Rectal smooth muscle tissue (tissue), 1 donor: ENCODE measurements around the gene HOXA5.

ENCODE experiments used
- H3K27ac ChIP-seq: one replicate; pipeline ENCODE4 v1.7.0; 2013; ENCODE audit warnings: low read depth, low read length, inconsistent platforms
- H3K27me3 ChIP-seq: one replicate; pipeline ENCODE4 v1.7.0; 2013; ENCODE audit warnings: low read length; ENCODE audit not compliant: control insufficient read depth, insufficient read depth
- H3K36me3 ChIP-seq: one replicate; pipeline ENCODE4 v1.7.0; 2013; ENCODE audit warnings: low read length; ENCODE audit not compliant: control insufficient read depth, insufficient read depth
- H3K4me1 ChIP-seq: one replicate; pipeline ENCODE4 v1.7.0; 2013; ENCODE audit warnings: low read length; ENCODE audit not compliant: control insufficient read depth, insufficient read depth
- H3K4me3 ChIP-seq: one replicate; pipeline ENCODE4 v1.7.0; 2013; ENCODE audit warnings: low read length
- H3K9ac ChIP-seq: one replicate; pipeline ENCODE4 v1.7.0; 2013; ENCODE audit warnings: low read length

HOXA5 gene

GRCh38 chr7:27164367-27165088, 21.0 kb upstream of the HOXA5 start:
- Histone ChIP-seq H3K27me3 (no peaks in the 10 kb centered on the region), H3K9ac (peak overlapping the region; percentile 66), H3K4me1 (peaks cover 3% of the 10 kb centered on the region), H3K36me3 (no peaks in the 10 kb centered on the region), H3K4me3 (peak overlapping the region; percentile 78), H3K27ac (peak overlapping the region; percentile 96)

DNA sequence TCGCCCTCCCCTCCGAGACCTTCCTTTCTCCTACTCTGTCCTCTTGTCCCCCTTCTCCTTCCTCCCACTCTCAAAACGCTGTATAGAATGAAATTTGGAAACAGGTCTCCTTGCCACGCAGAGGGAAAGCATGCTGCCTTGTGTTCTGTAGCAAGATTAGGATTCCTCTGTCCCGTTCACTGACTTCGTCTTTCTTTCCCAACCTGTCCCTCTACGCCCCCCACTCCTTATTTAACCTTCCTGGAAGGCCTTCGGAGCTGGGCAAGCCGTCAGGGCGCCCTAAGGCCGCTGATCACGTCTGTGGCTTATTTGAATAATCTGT, 20.5 kb upstream of the HOXA5 start:
- Histone ChIP-seq H3K4me1 (peaks cover 3% of the 10 kb centered on the region), H3K36me3 (no peaks in the 10 kb centered on the region), H3K9ac (peak overlapping the region; percentile 66), H3K27ac (peak overlapping the region; percentile 96), H3K4me3 (peak overlapping the region; percentile 78), H3K27me3 (no peaks in the 10 kb centered on the region)

DNA sequence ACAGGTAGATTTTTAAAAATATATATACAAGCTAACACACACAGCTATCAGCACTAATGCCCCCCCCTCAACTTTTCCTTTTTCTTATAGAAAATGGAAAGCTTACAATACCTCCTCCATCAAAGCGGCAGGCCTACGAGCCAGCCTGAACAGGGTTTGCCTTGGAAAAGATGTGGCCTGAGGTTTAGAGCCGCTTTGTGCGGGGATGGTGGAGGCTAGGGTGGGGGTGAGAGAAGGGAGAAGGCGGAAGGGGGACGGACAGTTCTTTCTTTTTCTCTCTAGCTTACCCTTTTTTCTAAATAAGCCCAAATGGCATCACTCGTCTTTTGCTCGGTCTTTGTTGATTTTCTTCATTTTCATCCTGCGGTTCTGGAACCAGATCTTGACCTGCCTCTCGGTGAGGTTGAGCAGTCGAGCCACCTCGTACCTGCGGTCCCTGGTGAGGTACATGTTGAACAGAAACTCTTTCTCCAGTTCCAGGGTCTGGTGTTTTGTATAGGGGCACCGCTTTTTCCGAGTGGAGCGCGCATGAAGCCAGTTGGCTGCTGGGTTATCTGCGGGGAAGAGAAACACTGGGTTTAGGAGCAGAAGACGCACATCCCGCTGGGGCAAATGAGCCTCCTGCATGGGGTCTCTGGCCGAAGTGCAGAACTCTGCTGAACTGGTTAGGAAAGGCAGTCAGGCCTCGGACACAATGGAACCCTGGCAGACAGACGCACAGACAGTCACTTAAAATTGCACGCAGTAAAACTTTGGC, 20.0 kb upstream of the HOXA5 start:
- Histone ChIP-seq H3K4me1 (peaks cover 3% of the 10 kb centered on the region), H3K9ac (peak overlapping the region; percentile 66), H3K27ac (peak overlapping the region; percentile 96), H3K36me3 (no peaks in the 10 kb centered on the region), H3K27me3 (peaks cover 2% of the 10 kb centered on the region), H3K4me3 (peak overlapping the region; percentile 78)

- Histone ChIP-seq H3K27me3 (peaks cover 2% of the 10 kb centered on the region), H3K9ac (no peak overlapping the region), H3K4me1 (peaks cover 3% of the 10 kb centered on the region), H3K36me3 (no peaks in the 10 kb centered on the region), H3K4me3 (peak overlapping the region; percentile 78), H3K27ac (peak overlapping the region; percentile 96)
Observed at GRCh38 chr7:27162561-27163287, 19.2 kb upstream of the HOXA5 start.

GRCh38 chr7:27161721-27162560, 18.5 kb upstream of the HOXA5 start:
- Histone ChIP-seq H3K36me3 (no peaks in the 10 kb centered on the region), H3K9ac (no peak overlapping the region), H3K4me1 (peaks cover 3% of the 10 kb centered on the region), H3K27ac (peak overlapping the region; percentile 44), H3K27me3 (peaks cover 2% of the 10 kb centered on the region), H3K4me3 (peak overlapping the region; percentile 44)

DNA sequence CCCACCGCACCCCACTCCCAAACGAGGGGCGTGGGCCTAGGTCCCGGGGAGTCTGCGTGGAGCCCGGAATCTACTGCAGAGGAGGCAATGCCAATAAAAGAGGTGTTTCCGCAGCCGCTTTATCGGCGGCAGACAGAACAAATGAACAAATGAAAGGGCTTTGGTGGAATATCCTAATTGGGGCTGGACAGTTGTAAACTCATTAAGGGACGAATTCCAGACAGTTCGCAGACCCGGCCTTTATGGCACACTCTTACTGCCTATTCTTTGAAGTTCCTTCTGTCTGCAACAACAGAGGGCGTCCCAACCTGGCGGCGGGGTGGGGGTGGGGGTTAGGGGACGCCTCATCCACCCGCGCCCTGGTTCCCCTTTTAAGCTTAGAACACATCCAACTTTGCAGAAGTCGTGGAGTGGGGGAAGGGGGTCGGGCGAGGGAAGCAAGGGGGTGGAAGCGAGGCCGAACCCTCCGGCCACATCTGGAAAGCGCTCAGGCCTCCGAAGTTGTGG, 17.8 kb upstream of the HOXA5 start:
- no peaks in the 10 kb centered on the region for H3K4me1 ChIP-seq

GRCh38 chr7:27160546-27161213, 17.2 kb upstream of the HOXA5 start:
- peak overlapping the region; percentile 79 for H3K4me3 ChIP-seq
- no peaks in the 10 kb centered on the region for H3K4me1 ChIP-seq
- H3K27me3 ChIP-seq: peaks cover 2% of the 10 kb centered on the region
- peak overlapping the region; percentile 29 for H3K9ac ChIP-seq
- peak overlapping the region; percentile 64 for H3K27ac ChIP-seq
- no peaks in the 10 kb centered on the region for H3K36me3 ChIP-seq

More for the DNA sequence above, 17.8 kb upstream of the HOXA5 start:
- Histone ChIP-seq H3K27ac (peak overlapping the region; percentile 60), H3K9ac (no peak overlapping the region), H3K4me3 (peak overlapping the region; percentile 79), H3K36me3 (no peaks in the 10 kb centered on the region), H3K27me3 (peaks cover 2% of the 10 kb centered on the region)

DNA sequence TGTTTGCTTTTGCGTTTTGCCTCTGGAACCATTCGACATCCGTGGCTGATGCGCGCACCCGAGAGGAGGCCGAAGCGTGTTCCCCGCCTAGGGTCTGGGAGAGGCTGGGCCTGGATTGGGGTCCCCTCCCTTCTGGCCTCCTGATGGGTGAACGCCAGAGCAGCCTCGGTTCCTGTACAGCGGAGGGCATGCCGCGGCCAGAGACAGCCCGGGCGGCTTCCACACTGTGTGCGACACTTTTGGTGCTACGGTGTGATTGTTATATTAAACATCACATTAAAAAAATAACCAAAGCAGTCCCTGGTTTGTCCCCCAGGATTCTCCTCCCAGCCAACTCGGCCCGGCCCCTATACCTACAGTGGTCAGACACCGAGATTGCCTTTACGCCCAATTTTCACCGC, 16.7 kb upstream of the HOXA5 start:
- no peak overlapping the region for H3K27ac ChIP-seq
- peaks cover 2% of the 10 kb centered on the region for H3K27me3 ChIP-seq
- H3K4me1 ChIP-seq: peaks cover 5% of the 10 kb centered on the region
- H3K36me3 ChIP-seq: no peaks in the 10 kb centered on the region
- peak overlapping the region; percentile 79 for H3K4me3 ChIP-seq
- H3K9ac ChIP-seq: peak overlapping the region; percentile 29

DNA sequence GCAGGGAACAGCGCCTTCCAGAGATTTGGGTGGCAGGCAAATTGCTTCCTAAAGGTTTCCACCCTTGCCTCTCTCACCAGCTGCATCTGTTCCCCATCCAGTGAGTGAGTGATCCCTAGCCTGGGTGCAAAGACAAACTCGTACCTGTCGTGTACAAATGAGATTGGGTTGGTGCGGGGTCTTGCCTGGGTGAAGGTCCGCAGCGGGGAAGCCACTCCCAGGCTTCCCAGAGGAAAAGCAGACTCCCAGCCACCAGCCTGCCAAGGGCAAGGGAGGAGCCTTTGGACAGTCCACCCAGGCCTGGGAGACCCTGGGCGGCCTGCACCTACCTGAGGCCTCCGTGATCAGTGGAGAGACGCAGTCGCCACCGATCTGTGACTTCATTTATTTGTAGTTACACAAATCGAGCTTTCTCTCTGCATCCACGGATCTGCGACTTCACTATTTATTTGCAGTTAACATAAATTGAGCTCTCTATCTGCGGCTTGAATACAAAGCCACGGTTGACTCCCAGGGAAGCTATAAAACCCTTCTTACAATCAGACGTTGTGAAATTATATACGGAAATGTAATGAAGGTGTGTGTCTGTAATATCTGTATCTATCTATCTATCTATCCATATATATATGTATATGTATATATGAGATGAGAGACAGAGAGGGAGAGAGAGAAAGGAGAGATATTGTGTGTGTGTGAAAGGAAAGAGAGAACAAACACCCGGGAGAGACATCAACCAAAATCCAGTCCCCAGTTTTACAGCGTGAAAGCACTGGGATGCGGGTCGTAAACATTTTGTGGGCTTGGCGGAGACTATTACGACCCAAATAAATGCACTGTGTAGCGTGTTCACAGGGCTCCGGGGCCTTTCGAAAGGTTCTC, 16.0 kb upstream of the HOXA5 start:
- Histone ChIP-seq H3K9ac (no peak overlapping the region), H3K27me3 (peaks cover 2% of the 10 kb centered on the region), H3K36me3 (no peaks in the 10 kb centered on the region), H3K4me1 (peaks cover 7% of the 10 kb centered on the region), H3K27ac (no peak overlapping the region), H3K4me3 (peak overlapping the region; percentile 79)

DNA sequence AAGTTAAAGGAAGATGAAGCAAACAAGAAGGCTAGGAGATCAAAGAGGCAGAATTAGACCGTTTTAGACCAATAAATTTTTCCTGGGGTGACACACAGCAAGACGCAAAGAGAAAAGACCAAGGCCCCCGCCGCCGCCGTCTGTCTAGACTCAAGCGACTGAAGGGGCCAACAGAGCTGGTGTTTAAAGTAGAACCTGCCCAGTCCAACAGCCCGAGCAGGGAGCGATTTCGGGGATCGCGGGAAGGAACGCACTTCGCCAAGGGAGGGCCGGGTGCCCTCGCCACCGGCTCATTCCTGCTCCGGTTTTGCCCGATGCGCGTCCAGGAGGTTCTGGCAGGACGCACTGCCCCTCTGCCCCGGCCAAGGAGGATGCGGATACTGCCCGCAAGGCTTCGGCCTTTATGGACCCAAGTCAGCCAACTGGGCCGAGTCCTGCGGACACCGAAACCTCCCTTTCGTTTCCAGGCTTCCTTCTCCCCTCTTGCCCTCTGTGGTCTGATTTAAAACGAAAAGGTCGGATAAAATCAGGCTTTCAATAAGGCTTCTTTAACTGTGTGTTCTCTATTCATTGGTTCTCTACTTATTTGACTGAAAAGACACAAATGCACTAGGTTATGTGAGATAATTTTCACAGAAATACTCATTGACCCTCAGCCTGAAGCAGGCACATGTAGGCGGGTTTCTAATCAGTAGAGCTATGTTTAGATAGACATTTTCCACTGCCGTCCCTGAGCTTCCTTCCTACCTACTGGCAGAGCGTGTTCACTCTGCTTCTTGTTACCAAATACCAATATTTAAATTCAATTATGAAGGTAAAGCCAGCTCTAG, 15.2 kb upstream of the HOXA5 start:
- peaks cover 2% of the 10 kb centered on the region for H3K27me3 ChIP-seq
- no peaks in the 10 kb centered on the region for H3K36me3 ChIP-seq
- H3K9ac ChIP-seq: no peak overlapping the region
- peak overlapping the region; percentile 54 for H3K4me3 ChIP-seq
- H3K27ac ChIP-seq: no peak overlapping the region
- H3K4me1 ChIP-seq: peaks cover 7% of the 10 kb centered on the region
